Stomach smooth muscle (tissue), 2 donors: Measurements from ENCODE around the gene IGFBP6.

Experiments used
- H3K27ac ChIP-seq: one replicate; pipeline ENCODE4 v1.7.0; 2013; ENCODE audit warnings: mild to moderate bottlenecking, low read length, inconsistent platforms
- H3K27me3 ChIP-seq, 2 donors: one replicate each; pipeline ENCODE4 v1.7.0; 2013; ENCODE audit warnings: low read length in 2 of 2; ENCODE audit not compliant: insufficient read depth in 2 of 2, control insufficient read depth in 1 of 2
- H3K36me3 ChIP-seq, 2 donors: one replicate each; pipeline ENCODE4 v1.7.0; 2013; ENCODE audit warnings: low read length in 2 of 2; ENCODE audit not compliant: control insufficient read depth in 2 of 2, insufficient read depth in 2 of 2
- H3K4me1 ChIP-seq: one replicate; pipeline ENCODE4 v1.7.0; 2013; ENCODE audit warnings: low read length; ENCODE audit not compliant: control insufficient read depth, insufficient read depth
- H3K4me3 ChIP-seq, 2 donors: one replicate each; pipeline ENCODE4 v1.7.0; 2013; ENCODE audit warnings: low read length in 2 of 2
- H3K9ac ChIP-seq, 2 donors: one replicate each; pipeline ENCODE4 v1.7.0; 2013; ENCODE audit warnings: low read length in 2 of 2, mild to moderate bottlenecking in 1 of 2
- H3K9me3 ChIP-seq, 2 donors: one replicate each; pipeline ENCODE4 v1.7.0; 2013; ENCODE audit warnings: low read length in 2 of 2; ENCODE audit not compliant: control insufficient read depth in 2 of 2
- donor health status: healthy.
- donor health status: Pancreatic carcinoma.

Gene IGFBP6

GRCh38 chr12:53074999-53075370, 22.5 kb upstream of the IGFBP6 start:
- no peaks in the 10 kb centered on the region for H3K27me3 ChIP-seq
- H3K27ac ChIP-seq, result peak overlapping the region; percentile 49
- peaks cover 66% of the 10 kb centered on the region for H3K4me1 ChIP-seq
- H3K4me3 ChIP-seq, result no peak overlapping the region
- H3K9me3 ChIP-seq, result no peaks in the 10 kb centered on the region
- H3K9ac ChIP-seq, result no peak overlapping the region
- peaks cover 20 to 35% of the 10 kb centered on the region in 2 donors for H3K36me3 ChIP-seq

DNA sequence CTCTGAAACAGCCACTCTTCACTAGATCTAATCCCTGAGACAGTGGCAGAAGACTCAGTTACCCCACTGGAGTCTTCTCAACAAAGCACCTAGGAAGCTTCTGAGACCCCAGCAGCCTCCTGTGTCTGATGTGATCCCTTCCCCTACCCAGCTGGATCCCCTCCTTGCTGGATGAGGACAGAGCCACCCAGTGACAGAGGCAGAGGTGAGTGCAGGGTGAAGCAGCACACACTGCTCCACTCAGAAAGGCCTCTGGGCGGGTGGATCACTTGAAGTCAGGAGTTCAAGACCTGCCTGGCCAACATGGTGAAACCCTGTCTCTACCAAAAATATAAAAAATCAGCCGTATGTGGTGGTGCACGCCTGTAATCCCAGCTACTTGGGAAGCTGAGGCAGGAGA, 21.0 kb upstream of the IGFBP6 start:
- Histone ChIP-seq H3K4me1 (peaks cover 55% of the 10 kb centered on the region), H3K36me3 (peaks cover 20 to 27% of the 10 kb centered on the region in 2 donors), H3K9ac (peak overlapping the region in 1 of 2 donors; percentile 47), H3K27me3 (no peaks in the 10 kb centered on the region), H3K9me3 (no peaks in the 10 kb centered on the region), H3K4me3 (no peak overlapping the region), H3K27ac (peak overlapping the region; percentile 6)

- H3K27ac ChIP-seq, result no peak overlapping the region
- H3K27me3 ChIP-seq, result no peaks in the 10 kb centered on the region
- H3K9ac ChIP-seq, result no peak overlapping the region
- no peaks in the 10 kb centered on the region for H3K9me3 ChIP-seq
- peaks cover 20 to 27% of the 10 kb centered on the region in 2 donors for H3K36me3 ChIP-seq
- H3K4me1 ChIP-seq, result peaks cover 49% of the 10 kb centered on the region
- H3K4me3 ChIP-seq, result no peak overlapping the region
Observed at GRCh38 chr12:53077030-53077429, 20.4 kb upstream of the IGFBP6 start.

- Histone ChIP-seq H3K9ac (peak overlapping the region; percentile 84 to 86), H3K4me1 (peaks cover 37% of the 10 kb centered on the region), H3K36me3 (peaks cover 20 to 25% of the 10 kb centered on the region in 2 donors), H3K9me3 (no peaks in the 10 kb centered on the region), H3K4me3 (peak overlapping the region; percentile 85 to 87), H3K27me3 (no peaks in the 10 kb centered on the region), H3K27ac (peak overlapping the region; percentile 49)
Observed at GRCh38 chr12:53078425-53079225, 18.8 kb upstream of the IGFBP6 start.

DNA sequence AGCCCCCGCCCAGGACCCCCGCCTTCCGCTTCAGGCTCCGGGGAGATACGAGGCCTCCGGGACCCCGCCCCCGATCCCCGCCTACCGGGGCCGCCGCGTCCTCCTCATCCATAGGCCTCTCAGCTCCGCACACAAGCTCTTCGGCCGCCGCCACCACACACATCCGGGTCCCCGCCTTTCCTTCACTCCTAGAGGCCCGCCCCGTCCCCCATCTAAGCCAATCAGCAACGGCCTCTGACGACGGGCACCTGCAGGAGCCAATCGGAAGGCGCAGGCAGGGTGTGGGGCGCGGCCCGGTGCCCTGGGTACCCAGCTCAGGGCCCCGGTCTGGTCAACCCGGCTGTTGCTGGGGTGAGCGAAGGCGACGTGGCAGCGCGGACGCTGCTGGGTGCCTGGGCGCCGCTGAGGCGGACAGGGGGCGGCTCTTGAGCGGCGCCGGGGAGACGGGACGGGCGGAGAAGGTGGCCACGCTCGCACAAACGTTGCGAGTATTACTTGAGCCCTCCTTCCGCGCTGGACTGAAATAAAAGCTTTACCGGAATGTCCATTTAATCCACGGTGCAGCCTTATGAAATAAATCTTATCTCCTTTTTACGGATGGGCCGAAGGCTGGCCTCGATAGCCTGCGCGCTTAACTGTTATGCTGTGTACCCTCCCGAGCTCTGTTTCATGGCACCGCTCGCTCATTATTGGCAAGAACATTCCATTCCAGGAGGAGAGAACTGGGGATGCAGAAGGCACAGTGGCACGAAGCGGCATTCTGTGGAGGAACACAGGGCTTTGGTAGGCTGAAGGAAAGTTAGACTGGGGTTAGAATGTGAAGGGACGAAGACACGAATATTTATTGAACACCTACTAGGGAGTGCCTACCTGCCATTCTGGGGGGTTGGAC, 18.0 kb upstream of the IGFBP6 start, which contains the start of gene SPRYD3:
Gene SPRYD3 (minus strand): TSS at position 165 of the 892 bp plus-strand sequence. CDS start 57 bp downstream, at position 108.
- H3K27me3 ChIP-seq, result no peaks in the 10 kb centered on the region
- H3K36me3 ChIP-seq, result peaks cover 18 to 20% of the 10 kb centered on the region in 2 donors
- peak within 1 kb of the TSS; percentile 84 to 86 for H3K9ac ChIP-seq
- H3K4me3 ChIP-seq, result peak within 1 kb of the TSS; percentile 85 to 87
- H3K9me3 ChIP-seq, result no peaks in the 10 kb centered on the region
- H3K4me1 ChIP-seq, result peaks cover 29% of the 10 kb centered on the region
- peak within 1 kb of the TSS; percentile 90 for H3K27ac ChIP-seq

- no peaks in the 10 kb centered on the region for H3K9me3 ChIP-seq
- H3K36me3 ChIP-seq, result no peaks in the 10 kb centered on the region
Observed at GRCh38 chr12:53082637-53083175, 14.8 kb upstream of the IGFBP6 start.

GRCh38 chr12:53086361-53086760, 11.1 kb upstream of the IGFBP6 start:
- Histone ChIP-seq H3K4me1 (no peaks in the 10 kb centered on the region), H3K9me3 (no peaks in the 10 kb centered on the region), H3K36me3 (no peaks in the 10 kb centered on the region), H3K27me3 (no peaks in the 10 kb centered on the region), H3K9ac (no peak overlapping the region), H3K4me3 (no peak overlapping the region), H3K27ac (no peak overlapping the region)

More at GRCh38 chr12:53082637-53083175, 14.8 kb upstream of the IGFBP6 start:
- Histone ChIP-seq H3K27ac (no peak overlapping the region), H3K4me1 (peaks cover 18% of the 10 kb centered on the region), H3K9ac (no peak overlapping the region), H3K27me3 (no peaks in the 10 kb centered on the region), H3K4me3 (no peak overlapping the region)

GRCh38 chr12:53090105-53090504, 7.4 kb upstream of the IGFBP6 start:
- no peak overlapping the region for H3K9ac ChIP-seq
- H3K36me3 ChIP-seq, result no peaks in the 10 kb centered on the region
- H3K27ac ChIP-seq, result no peak overlapping the region
- peaks cover 7% of the 10 kb centered on the region for H3K4me1 ChIP-seq
- H3K9me3 ChIP-seq, result no peaks in the 10 kb centered on the region
- no peak overlapping the region for H3K4me3 ChIP-seq
- H3K27me3 ChIP-seq, result no peaks in the 10 kb centered on the region

DNA sequence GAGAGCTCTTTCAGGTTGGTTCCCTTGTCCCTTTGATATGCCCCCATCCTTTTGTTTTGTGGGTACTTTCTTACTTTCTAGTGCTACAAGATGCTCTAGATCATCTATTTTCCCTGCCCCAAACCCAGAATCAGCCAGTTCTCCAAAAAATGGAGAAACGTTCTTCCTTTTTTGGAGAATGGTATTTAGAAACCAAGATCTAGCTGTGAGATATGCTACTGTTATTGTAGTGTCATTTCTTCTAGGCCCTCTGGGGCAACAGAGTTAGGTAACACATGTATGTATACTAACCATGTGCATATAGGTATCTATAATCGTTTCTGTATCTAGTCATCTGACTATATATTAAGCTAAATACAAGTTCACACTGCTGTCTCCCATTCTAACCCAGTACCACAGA, 6.9 kb upstream of the IGFBP6 start:
- no peaks in the 10 kb centered on the region for H3K27me3 ChIP-seq
- H3K9me3 ChIP-seq, result no peaks in the 10 kb centered on the region
- H3K4me1 ChIP-seq, result peaks cover 7% of the 10 kb centered on the region
- H3K36me3 ChIP-seq, result no peaks in the 10 kb centered on the region
- no peak overlapping the region for H3K27ac ChIP-seq
- H3K4me3 ChIP-seq, result no peak overlapping the region
- H3K9ac ChIP-seq, result no peak overlapping the region

DNA sequence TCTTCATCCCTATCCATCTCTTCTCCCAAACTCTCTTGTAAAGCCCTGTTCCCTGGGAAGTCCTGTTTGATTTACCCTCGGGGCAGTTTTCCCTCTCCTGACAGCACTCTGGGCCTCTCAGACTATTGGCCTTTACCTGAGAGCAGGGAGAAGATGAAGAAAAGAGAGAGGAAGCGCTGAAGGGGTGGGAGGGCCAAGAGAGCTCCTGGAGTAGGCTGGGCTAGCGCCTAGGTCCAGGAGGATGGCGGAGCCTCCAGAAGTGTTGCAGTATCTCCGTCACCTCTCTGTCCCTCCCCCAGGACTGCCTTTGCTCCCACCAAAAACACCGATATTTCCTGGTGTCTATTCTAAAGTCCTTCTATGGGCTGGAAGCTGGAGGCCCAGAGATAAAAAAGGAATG, 5.7 kb upstream of the IGFBP6 start:
- no peaks in the 10 kb centered on the region for H3K36me3 ChIP-seq
- H3K4me1 ChIP-seq, result peaks cover 11% of the 10 kb centered on the region
- no peak overlapping the region for H3K4me3 ChIP-seq
- no peaks in the 10 kb centered on the region for H3K9me3 ChIP-seq
- no peaks in the 10 kb centered on the region for H3K27me3 ChIP-seq
- H3K27ac ChIP-seq, result no peak overlapping the region
- H3K9ac ChIP-seq, result no peak overlapping the region
